Measurements from ENCODE around the gene ENSA.

DNA sequence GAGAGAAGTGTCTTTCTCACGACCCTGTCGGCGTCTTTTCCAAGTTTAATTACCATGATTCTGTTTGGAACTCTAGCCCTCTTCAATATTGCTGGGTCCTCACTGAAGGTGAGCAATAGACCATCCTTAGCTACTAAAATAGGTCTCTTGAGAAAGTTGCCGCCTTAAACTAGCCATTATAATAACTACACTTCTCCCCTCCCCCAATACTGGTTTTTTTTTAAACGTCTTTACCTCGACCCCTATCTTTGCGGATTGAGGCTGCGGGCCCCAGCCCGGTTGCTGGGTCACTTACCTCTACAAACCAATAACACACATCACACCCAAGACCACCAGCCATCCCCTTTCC is 672 bp downstream of the ENSA start:
- TF ChIP-seq, protein P1, sequence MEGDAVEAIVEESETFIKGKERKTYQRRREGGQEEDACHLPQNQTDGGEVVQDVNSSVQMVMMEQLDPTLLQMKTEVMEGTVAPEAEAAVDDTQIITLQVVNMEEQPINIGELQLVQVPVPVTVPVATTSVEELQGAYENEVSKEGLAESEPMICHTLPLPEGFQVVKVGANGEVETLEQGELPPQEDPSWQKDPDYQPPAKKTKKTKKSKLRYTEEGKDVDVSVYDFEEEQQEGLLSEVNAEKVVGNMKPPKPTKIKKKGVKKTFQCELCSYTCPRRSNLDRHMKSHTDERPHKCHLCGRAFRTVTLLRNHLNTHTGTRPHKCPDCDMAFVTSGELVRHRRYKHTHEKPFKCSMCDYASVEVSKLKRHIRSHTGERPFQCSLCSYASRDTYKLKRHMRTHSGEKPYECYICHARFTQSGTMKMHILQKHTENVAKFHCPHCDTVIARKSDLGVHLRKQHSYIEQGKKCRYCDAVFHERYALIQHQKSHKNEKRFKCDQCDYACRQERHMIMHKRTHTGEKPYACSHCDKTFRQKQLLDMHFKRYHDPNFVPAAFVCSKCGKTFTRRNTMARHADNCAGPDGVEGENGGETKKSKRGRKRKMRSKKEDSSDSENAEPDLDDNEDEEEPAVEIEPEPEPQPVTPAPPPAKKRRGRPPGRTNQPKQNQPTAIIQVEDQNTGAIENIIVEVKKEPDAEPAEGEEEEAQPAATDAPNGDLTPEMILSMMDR (IDR thresholded peaks at IDR 0.05; ENCODE audit: extremely low read depth in 1 of 2, insufficient read depth in 1 of 2, low read depth in 1 of 2, low read length in 2 of 2), result no peak
- TF ChIP-seq EZH2 (IDR thresholded peaks at IDR 0.05; ENCODE audit: borderline replicate concordance, low read depth, low read length, severe bottlenecking), result no peak
- TF ChIP-seq GATA2 (IDR thresholded peaks at IDR 0.05; ENCODE audit: insufficient read depth, insufficient read length, low read depth, low read length), result no peak
